ENCODE measurements around the gene DYSF.

The DYSF gene

DNA sequence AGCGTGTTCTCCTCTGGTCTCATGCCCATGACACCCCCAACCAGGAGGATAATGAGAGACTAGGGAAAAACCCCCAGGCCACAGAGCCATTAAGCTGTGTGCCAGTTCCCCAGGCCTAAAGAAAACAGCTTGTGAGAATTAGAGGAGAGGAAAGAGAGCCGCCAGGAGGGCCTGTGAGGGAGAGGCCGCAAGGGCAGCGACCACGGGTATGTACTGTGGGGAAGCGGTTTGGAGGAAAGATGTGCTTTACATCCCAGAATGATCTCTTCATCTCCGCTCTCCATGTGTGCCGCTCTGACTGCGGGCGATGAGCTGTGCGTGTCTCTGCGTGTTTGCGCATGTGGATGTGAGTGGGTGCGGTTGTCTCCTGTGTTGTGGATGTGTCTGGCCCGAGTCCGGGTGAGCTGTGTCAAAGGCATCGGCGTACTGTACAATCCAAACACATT is 82.9 kb downstream of the DYSF start:
- Histone ChIP-seq H3K9ac (ENCODE audit: insufficient read length) (no peak overlapping the region), H3K27ac (no peak overlapping the region), H3K9me3 (ENCODE audit: low read depth, low read length) (no peaks in the 10 kb centered on the region), H3K36me3 (ENCODE audit: insufficient read depth, low read length) (no peaks in the 10 kb centered on the region), H3K4me3 (no peak overlapping the region)
- DNase-seq (ENCODE audit: low read depth, low spot score): no peak
- no peak for TF ChIP-seq POLR2AphosphoS5 (IDR thresholded peaks at IDR 0.05; ENCODE audit: borderline replicate concordance, low read depth, low read length)
- no peak for TF ChIP-seq FOXP2 (optimal IDR thresholded peaks at IDR 0.05; ENCODE audit: control extremely low read depth, extremely low read length, insufficient read depth)
- TF ChIP-seq EZH2 (IDR thresholded peaks at IDR 0.05): no peak

DNA sequence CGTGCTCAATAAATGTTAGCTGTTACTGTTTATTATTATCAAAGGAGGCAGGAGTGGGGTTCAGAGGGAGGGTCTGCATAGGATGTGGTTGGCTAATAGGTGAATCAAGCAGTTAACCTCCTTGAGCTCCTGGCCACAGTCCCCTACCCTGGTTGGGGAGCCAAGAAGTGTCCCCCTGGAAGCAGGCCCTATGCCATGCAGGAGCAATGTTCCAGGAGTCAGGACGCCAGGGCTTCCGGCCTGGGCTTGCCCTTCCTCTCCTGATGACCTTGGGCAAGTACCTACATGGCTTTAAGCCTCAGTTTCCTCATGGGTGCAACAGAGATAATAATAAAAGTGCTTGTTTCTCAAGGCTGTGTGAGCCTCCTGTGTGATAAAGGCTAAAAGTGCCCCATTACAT is 84.9 kb downstream of the DYSF start:
- Histone ChIP-seq H3K9me3 (ENCODE audit: low read depth, low read length) (no peaks in the 10 kb centered on the region), H3K9ac (ENCODE audit: insufficient read length) (no peak overlapping the region), H3K4me3 (no peak overlapping the region), H3K27ac (no peak overlapping the region), H3K36me3 (ENCODE audit: insufficient read depth, low read length) (no peaks in the 10 kb centered on the region)
- TF ChIP-seq POLR2AphosphoS5 (IDR thresholded peaks at IDR 0.05; ENCODE audit: borderline replicate concordance, low read depth, low read length) (no peak), FOXP2 (optimal IDR thresholded peaks at IDR 0.05; ENCODE audit: control extremely low read depth, extremely low read length, insufficient read depth) (no peak), EZH2 (IDR thresholded peaks at IDR 0.05) (no peak)
- no peak for DNase-seq (ENCODE audit: low read depth, low spot score)

DNA sequence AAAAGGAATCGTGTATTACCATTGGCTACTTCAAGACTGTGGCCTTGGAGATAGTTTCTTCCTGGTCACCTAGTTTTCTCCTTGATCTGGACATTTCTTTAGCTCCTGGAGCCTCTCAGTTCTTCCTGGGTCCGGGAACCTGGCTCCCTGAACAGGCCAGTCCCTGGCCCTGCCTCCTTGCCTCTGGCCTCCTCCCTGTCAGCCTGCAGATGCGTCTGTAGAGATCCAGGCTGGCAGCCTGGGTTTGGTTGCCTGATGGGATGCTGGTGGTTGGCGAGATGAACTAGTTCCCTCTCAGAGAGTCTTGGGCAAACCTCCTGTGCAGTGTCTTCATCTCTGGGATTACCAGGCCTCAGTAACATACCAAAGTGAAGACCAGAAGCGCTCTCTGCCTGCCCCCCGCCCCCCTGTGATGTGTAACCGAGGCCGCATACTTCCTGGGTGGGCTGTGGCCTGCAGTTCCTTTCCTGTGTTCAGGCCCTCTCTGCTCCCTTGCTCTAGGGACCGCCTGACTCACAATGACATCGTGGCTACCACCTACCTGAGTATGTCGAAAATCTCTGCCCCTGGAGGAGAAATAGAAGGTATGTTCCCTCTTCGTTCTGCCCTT is 85.4 kb downstream of the DYSF start:
- H3K27ac ChIP-seq: no peak overlapping the region
- H3K4me3 ChIP-seq: no peak overlapping the region
- H3K36me3 ChIP-seq (ENCODE audit: insufficient read depth, low read length): no peaks in the 10 kb centered on the region
- no peak for DNase-seq (ENCODE audit: low read depth, low spot score)
- no peak overlapping the region for H3K9ac ChIP-seq (ENCODE audit: insufficient read length)
- no peaks in the 10 kb centered on the region for H3K9me3 ChIP-seq (ENCODE audit: low read depth, low read length)
- no peak for TF ChIP-seq EZH2 (IDR thresholded peaks at IDR 0.05)

DNA sequence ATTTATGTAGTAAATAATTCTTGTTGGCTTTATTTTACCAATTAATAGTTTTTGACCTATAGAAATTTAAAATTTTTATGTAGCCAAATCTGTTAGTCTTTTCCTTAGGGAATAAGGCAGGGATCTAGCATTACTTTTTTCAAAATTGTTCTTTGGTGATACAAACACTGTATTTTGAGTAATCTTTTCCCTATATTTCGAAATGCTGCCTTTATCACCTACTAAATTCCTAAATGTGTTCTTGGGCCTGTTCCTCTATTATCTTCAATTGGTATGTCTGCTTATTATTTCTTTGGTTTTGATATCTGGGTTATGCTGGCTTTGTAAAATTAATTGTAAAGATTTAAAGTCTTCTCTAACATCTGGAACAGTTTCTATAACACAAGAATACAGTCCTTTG is 87.5 kb downstream of the DYSF start:
- Histone ChIP-seq H3K36me3 (ENCODE audit: insufficient read depth, low read length) (no peaks in the 10 kb centered on the region), H3K27ac (peak overlapping the region; percentile 73; the same call in 1 of the 2 replicates), H3K9me3 (ENCODE audit: low read depth, low read length) (no peaks in the 10 kb centered on the region), H3K9ac (ENCODE audit: insufficient read length) (no peak overlapping the region), H3K4me3 (no peak overlapping the region)
- TF ChIP-seq POLR2AphosphoS5 (IDR thresholded peaks at IDR 0.05; ENCODE audit: borderline replicate concordance, low read depth, low read length) (no peak), EZH2 (IDR thresholded peaks at IDR 0.05) (no peak), FOXP2 (optimal IDR thresholded peaks at IDR 0.05; ENCODE audit: control extremely low read depth, extremely low read length, insufficient read depth) (no peak)
- DNase-seq (ENCODE audit: low read depth, low spot score): no peak

DNA sequence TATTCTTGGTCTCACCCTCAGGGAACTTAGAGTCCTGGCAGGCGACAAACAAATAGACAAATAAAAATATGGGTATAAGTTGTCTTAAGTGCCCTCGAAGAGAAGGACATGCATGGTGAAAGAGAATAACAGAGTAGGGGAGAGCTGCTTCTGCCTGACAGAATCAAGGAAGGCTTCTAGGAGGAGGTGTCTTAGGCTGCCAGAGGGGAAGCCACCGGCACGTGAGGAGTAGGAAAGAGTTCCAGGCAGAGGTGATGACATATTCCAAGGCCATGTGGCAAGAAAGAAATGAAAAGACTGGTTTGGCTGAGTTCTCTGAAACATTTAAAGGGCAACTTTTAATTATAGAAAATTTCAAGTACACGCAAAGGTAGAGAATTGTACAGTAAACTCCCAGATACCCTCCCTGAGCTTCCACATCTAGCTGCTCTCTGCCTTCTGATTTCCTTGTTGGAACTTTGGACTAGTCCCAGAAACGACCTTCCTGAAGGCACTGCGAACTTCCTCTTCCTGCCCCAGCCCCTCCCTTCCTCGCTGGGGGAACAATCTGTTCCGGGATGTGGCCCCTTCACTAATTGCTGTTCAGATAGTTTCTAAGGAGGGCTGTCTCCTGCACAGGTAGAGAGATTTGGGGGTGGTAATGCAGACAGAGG is 91.7 kb downstream of the DYSF start:
- DNase-seq (ENCODE audit: low read depth, low spot score): no peak
- Histone ChIP-seq H3K4me3 (peak overlapping the region; percentile 60), H3K27ac (no peak overlapping the region), H3K9ac (ENCODE audit: insufficient read length) (no peak overlapping the region), H3K9me3 (ENCODE audit: low read depth, low read length) (no peaks in the 10 kb centered on the region), H3K36me3 (ENCODE audit: insufficient read depth, low read length) (no peaks in the 10 kb centered on the region)
- TF ChIP-seq FOXP2 (optimal IDR thresholded peaks at IDR 0.05; ENCODE audit: control extremely low read depth, extremely low read length, insufficient read depth): no peak
- TF ChIP-seq POLR2AphosphoS5 (IDR thresholded peaks at IDR 0.05; ENCODE audit: borderline replicate concordance, low read depth, low read length): no peak
- no peak for TF ChIP-seq EZH2 (IDR thresholded peaks at IDR 0.05)

DNA sequence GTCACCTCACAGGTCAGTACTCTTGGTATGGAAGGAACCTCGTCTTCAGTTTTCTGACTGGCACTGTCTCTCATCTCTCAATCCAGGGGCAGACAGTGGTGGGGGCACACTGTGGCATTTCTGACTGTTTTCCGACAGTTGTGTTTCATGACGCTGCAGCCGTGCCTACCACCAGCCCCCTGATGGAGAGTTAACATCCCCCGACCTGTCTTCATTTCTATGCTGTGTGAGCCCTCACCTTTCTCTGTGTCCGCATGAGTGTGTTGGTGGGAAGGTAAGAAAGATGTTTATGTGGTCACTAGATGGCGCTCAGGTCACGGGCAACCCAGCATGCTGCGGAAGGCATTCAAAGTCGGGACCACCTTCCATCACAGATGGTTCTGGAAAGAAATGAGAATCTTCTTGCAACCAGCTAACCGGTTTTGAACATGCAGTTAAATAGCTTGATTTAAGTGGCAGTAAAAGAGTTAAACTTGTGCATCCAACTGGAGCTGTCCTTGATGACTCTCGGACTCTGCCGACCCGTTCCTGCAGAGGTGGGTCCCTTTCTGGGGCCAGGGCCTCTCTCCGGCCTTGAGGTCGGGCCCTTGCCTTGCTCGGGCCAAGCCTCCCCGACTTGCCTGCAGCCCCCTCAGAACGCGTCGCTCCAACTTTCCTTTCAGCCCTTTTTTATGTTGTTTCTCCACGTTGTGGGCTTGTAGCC is 92.4 kb downstream of the DYSF start:
- peak; percentile 77 for DNase-seq (ENCODE audit: low read depth, low spot score)
- Histone ChIP-seq H3K36me3 (ENCODE audit: insufficient read depth, low read length) (no peaks in the 10 kb centered on the region), H3K9ac (ENCODE audit: insufficient read length) (no peak overlapping the region), H3K9me3 (ENCODE audit: low read depth, low read length) (no peaks in the 10 kb centered on the region), H3K27ac (no peak overlapping the region), H3K4me3 (peak overlapping the region; percentile 60)
- no peak for TF ChIP-seq POLR2AphosphoS5 (IDR thresholded peaks at IDR 0.05; ENCODE audit: borderline replicate concordance, low read depth, low read length)
- no peak for TF ChIP-seq EZH2 (IDR thresholded peaks at IDR 0.05)

DNA sequence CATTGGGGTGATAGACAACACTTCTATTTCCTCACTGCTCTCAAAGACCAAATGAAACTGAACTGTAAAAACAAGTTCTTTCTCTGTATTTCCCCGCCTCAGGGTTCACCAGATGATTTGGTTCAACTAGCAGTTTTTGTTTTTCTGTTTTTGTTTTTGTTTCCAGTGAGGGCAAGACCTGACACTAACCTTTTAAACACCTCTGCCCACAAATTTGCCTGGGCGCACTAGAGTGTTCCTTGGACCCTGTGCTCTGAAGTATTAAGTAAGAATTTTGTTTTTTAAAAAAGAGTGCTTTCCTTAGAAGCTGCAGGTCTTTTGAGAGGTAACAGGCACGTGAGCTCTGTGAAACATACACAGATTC is 92.9 kb downstream of the DYSF start:
- no peaks in the 10 kb centered on the region for H3K9me3 ChIP-seq (ENCODE audit: low read depth, low read length)
- H3K4me3 ChIP-seq: no peak overlapping the region
- TF ChIP-seq FOXP2 (optimal IDR thresholded peaks at IDR 0.05; ENCODE audit: control extremely low read depth, extremely low read length, insufficient read depth) (no peak), EZH2 (IDR thresholded peaks at IDR 0.05) (no peak), POLR2AphosphoS5 (IDR thresholded peaks at IDR 0.05; ENCODE audit: borderline replicate concordance, low read depth, low read length) (no peak)
- H3K9ac ChIP-seq (ENCODE audit: insufficient read length): no peak overlapping the region
- no peaks in the 10 kb centered on the region for H3K36me3 ChIP-seq (ENCODE audit: insufficient read depth, low read length)
- H3K27ac ChIP-seq: no peak overlapping the region
- no peak for DNase-seq (ENCODE audit: low read depth, low spot score)

DNA sequence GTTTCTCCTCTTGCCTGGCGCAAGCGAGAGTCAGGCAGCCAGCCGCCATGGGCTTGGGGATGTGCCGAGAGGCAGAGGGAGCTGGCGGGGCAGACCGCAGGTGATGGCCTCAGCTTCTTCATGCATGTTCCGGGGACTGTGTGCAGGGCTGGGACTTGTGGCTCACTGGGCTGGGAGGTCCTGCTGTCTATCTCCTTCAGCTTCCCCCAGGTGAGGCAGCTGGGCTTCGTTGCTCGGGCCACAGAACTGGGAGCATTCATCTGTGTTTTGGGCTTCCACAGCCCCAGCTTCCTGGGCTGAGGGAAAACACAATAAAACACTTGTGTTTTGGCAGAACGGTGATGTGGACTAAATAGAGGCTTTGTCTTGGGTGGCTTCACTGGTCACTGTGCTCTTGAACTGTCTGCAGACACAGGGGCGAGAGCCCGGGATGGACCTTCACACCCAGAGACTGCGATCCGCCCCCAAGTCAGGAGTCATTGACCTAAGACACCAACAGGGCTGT is 93.5 kb downstream of the DYSF start:
- no peak overlapping the region for H3K27ac ChIP-seq
- DNase-seq (ENCODE audit: low read depth, low spot score): no peak
- TF ChIP-seq FOXP2 (optimal IDR thresholded peaks at IDR 0.05; ENCODE audit: control extremely low read depth, extremely low read length, insufficient read depth): no peak
- no peak for TF ChIP-seq POLR2AphosphoS5 (IDR thresholded peaks at IDR 0.05; ENCODE audit: borderline replicate concordance, low read depth, low read length)
- TF ChIP-seq EZH2 (IDR thresholded peaks at IDR 0.05): no peak
- no peaks in the 10 kb centered on the region for H3K9me3 ChIP-seq (ENCODE audit: low read depth, low read length)
- no peaks in the 10 kb centered on the region for H3K36me3 ChIP-seq (ENCODE audit: insufficient read depth, low read length)
- H3K4me3 ChIP-seq: no peak overlapping the region
- no peak overlapping the region for H3K9ac ChIP-seq (ENCODE audit: insufficient read length)

Measured in SK-N-MC (cell line).